Adrenal gland (tissue), 12 donors: ENCODE data around the gene CYP39A1. TPM values are rescaled to one million over a fixed set of nuclear protein-coding genes. Genes with fewer than 3 reads are reported as not detected.

Source experiments
- DNase-seq, 7 donors: peaks; one replicate each; pipeline ENCODE4 v3.0.0-alpha.2; 2019 to 2020
- H3K27ac ChIP-seq, 5 donors: fragments of 200-600 bp; sonication (generic) in 4 of 5; 1 replicate in 3 of 5; 2 replicates in 2 of 5; pipeline versions ENCODE4 v1.5.1 to v1.8.0; 2016 to 2020; ENCODE audit warnings: mild to moderate bottlenecking in 1 of 5
- H3K27me3 ChIP-seq: fragments of 200-600 bp; 2 replicates; pipeline ENCODE4 v1.8.0; 2021
- H3K36me3 ChIP-seq, 2 donors: fragments of 200-600 bp; replicated peaks in 1 of 2; 1 replicate in 1 of 2; 2 replicates in 1 of 2; pipeline versions ENCODE4 v1.5.1 to v1.8.0; 2018 to 2022
- H3K4me1 ChIP-seq, 2 donors: fragments of 200-600 bp; replicated peaks in 1 of 2; 1 replicate in 1 of 2; 2 replicates in 1 of 2; pipeline versions ENCODE4 v1.5.1 to v1.8.0; 2018 to 2021
- H3K4me3 ChIP-seq, 4 donors: fragments of 200-600 bp; sonication (generic) in 3 of 4; one replicate each; pipeline ENCODE4 v1.5.1; 2016 to 2018
- H3K9me3 ChIP-seq, 3 donors: fragments of 200-600 bp; sonication (generic) in 1 of 3; replicated peaks in 1 of 3; 1 replicate in 2 of 3; 2 replicates in 1 of 3; pipeline versions ENCODE4 v1.5.1 to v1.8.0; 2016 to 2021
- POLR2A ChIP-seq, 2 donors: fragments of 450-650 bp; IDR thresholded peaks; one replicate each; pipeline ENCODE4 v1.6.1; 2017; ENCODE audit warnings: antibody characterized with exemption in 2 of 2, mild to moderate bottlenecking in 2 of 2, moderate library complexity in 1 of 2
- WGBS, 4 donors: extraction: QIAGEN DNeasy Blood & Tissue Kit in 2 of 4; methylation state at CpG; one replicate each; pipeline versions ENCODE4 v1.1.5 to v1.1.7; 2013 to 2017; 5-methylcytosine and 5-hydroxymethylcytosine counted together
- intact Hi-C, 2 donors: fragments of 100-400 bp; cut with DNase I; formaldehyde crosslinking; loops; one replicate each; pipeline versions ENCODE4 v1.14.1 to v1.15.0; 2022 to 2023
- polyA plus RNA-seq, 3 donors: library from polyadenylated mRNA; stranded (reverse); fragments of 200-250 nt in 2 of 3; fragments of 350-450 nt in 1 of 3; fragmentation: Illumina TruSeq in 1 of 3; extraction: RNeasy Lipid Tissue Mini Kit (QIAGEN cat#74804) in 1 of 3; gene quantifications; one replicate each; pipeline ENCODE4 v1.2.3, GENCODE V29; 2013 to 2014
- total RNA-seq, 9 donors: library from RNA; depleted of rRNA in 4 of 9; stranded (reverse); fragments of >200 nt in 4 of 9; fragments of 120-200 nt in 1 of 9; fragmentation: NEBNext Ultra II Directional in 1 of 9; extraction: Animal tissue kit (Norgen Biotek cat#: 25700) in 1 of 9; gene quantifications; one replicate each; pipeline versions ENCODE4 v1.1.0 to v1.2.4, GENCODE V29; 2013 to 2023
- TF ChIP-seq, protein P1 (sequence below), 6 experiments: fragments of 450-650 bp in 4 of 6; fragments of 200-600 bp in 2 of 6; sonication (generic) in 1 of 6; IDR thresholded peaks; 1 replicate in 5 of 6; 2 replicates in 1 of 6; pipeline versions ENCODE4 v1.5.1 to v1.8.0; 2016 to 2021; ENCODE audit warnings: antibody characterized with exemption in 6 of 6, mild to moderate bottlenecking in 2 of 6, moderate library complexity in 1 of 6
- donor health status: healthy with polysubstance abuse.
- donor health status: Bipolar disorder and iron deficiency.
- donor health status: DM: yes; HTN: yes; CAD: no.
- donor health status: DM: no; HTN: no; CAD: no.
- donor health status: DM: no; HTN: no; CAD: no.
- donor health status: DM: yes; HTN: yes; CAD: no.

The CYP39A1 gene
- total and polyA plus RNA-seq, 12 donors: 0.63 to 11.3 (median 4.2) TPM

DNA sequence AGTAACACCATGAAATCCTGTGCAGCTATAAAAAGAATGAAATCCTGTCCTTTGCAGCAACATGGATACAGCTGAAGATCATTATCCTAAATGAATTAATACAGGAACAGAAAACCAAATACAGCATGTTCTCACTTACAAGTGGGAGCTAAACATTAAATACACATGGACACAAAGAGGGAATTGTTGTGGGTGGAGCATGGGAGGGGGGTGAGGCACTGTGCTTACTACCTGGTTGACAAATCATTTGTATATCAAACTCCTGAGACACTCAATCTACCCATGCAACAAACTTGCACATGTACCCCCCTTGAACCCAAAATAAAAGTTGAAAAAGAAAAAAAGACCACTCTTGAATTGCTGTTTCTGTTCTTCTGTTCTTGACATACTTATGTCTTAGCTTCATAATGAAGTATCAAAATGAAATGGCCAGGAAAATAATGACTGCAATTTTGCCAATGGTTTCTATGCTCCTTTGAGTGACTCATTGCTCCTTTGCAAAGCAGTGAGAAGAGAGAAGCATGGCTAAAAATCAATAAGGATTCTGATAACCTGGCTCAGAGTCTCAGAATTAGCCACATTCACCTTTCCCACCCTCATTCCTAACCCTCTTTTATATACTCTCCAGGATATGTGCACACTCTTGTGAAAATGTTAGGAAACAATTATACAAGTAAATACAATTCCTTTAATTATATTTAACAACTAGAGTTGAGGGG, 71.0 kb downstream of the CYP39A1 start:
- intact Hi-C loops: no loop called here
- DNase-seq: no peak

DNA sequence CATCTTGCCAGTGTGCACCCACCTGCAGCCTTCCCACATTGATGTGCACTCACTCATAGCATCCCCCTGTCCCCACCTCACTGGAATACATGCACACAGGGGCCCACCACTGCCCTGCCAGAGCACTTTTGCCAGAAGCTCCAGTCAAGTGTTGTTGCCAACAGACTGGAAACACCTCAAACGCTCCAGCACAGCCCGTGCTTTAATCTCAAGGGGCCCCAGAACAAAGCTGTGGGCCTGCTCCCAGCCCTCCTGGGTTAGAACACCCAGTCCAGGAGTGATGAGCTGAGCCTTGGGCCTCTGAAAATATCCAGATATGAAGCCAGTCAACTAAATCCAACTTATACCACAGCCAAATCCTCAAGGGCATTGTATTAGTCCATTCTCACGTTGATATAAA, 77.1 kb downstream of the CYP39A1 start:
- Histone ChIP-seq H3K27me3 (no peaks in the 10 kb centered on the region), H3K4me1 (no peaks in the 10 kb centered on the region), H3K36me3 (no peaks in the 10 kb centered on the region), H3K27ac (no peak overlapping the region), H3K9me3 (peaks cover 0 to 5% (median 0%) of the 10 kb centered on the region in 3 donors), H3K4me3 (no peak overlapping the region)
- no peak for TF ChIP-seq POLR2A (IDR thresholded peaks at IDR 0.05)
- TF ChIP-seq, protein P1, sequence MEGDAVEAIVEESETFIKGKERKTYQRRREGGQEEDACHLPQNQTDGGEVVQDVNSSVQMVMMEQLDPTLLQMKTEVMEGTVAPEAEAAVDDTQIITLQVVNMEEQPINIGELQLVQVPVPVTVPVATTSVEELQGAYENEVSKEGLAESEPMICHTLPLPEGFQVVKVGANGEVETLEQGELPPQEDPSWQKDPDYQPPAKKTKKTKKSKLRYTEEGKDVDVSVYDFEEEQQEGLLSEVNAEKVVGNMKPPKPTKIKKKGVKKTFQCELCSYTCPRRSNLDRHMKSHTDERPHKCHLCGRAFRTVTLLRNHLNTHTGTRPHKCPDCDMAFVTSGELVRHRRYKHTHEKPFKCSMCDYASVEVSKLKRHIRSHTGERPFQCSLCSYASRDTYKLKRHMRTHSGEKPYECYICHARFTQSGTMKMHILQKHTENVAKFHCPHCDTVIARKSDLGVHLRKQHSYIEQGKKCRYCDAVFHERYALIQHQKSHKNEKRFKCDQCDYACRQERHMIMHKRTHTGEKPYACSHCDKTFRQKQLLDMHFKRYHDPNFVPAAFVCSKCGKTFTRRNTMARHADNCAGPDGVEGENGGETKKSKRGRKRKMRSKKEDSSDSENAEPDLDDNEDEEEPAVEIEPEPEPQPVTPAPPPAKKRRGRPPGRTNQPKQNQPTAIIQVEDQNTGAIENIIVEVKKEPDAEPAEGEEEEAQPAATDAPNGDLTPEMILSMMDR (IDR thresholded peaks at IDR 0.05): no peak
- intact Hi-C loops: no loop called here
- DNase-seq: no peak
- 82 to 94% (median 88%) methylated on average over 1 to 3 of the region's 3 CpGs for WGBS, 4 donors

More for the DNA sequence above, 71.0 kb downstream of the CYP39A1 start:
- H3K27ac ChIP-seq: no peak overlapping the region
- H3K27me3 ChIP-seq: no peaks in the 10 kb centered on the region
- no peak for TF ChIP-seq POLR2A (IDR thresholded peaks at IDR 0.05)
- TF ChIP-seq, protein P1 (IDR thresholded peaks at IDR 0.05): no peak
- H3K9me3 ChIP-seq: no peaks in the 10 kb centered on the region
- H3K36me3 ChIP-seq: no peaks in the 10 kb centered on the region
- H3K4me3 ChIP-seq: no peak overlapping the region
- H3K4me1 ChIP-seq: peaks cover 0 to 6% of the 10 kb centered on the region in 2 donors

DNA sequence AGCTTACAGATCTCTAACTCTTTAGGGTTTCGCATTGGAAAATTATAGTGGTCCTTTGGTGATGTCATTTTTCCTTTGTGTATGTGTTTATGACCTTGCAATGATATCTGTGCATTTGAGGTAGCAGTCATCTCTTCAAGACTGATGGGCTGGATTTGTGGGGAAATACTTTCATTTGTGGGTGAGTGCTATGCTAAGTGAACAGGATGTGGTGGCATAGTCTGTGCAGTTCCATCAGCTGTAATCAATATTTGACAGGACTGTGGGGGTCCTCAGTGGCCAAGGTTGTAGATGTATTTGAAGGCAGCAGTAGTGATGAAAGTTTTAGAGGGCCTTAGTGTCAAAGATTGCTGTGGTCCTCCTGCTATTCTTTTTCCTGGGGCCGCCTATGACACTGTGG, 79.5 kb downstream of the CYP39A1 start:
- intact Hi-C loops: no loop called here
- 43 to 84% (median 50%) methylated on average over 1 to 2 of the region's 2 CpGs for WGBS, 4 donors
- DNase-seq: no peak
- Histone ChIP-seq H3K4me3 (no peak overlapping the region), H3K27me3 (no peaks in the 10 kb centered on the region), H3K27ac (no peak overlapping the region), H3K36me3 (no peaks in the 10 kb centered on the region), H3K4me1 (no peaks in the 10 kb centered on the region), H3K9me3 (peaks cover 0 to 5% (median 0%) of the 10 kb centered on the region in 3 donors)
- TF ChIP-seq POLR2A (IDR thresholded peaks at IDR 0.05): no peak
- TF ChIP-seq, protein P1 (IDR thresholded peaks at IDR 0.05): no peak

DNA sequence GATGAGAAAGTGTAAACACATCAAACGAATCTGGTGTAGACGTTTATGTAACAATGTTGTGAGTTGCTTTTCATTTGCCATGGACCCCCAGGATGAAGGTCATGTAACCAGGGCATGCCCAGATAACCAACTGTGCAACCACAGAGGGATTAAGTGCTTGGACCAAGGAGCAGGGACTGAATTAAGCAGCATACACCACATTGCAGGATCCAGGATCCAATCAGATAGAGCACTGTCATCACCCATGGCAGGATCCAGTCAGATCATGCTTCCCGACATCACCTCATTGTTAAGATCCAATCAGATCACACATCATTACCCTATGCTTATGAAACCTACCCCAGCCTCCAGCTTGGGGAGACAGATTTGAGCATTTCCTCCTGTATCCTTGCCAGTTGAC, 87.1 kb downstream of the CYP39A1 start:
- 74 to 84% (median 78%) methylated on average over 3 of the region's 3 CpGs for WGBS, 4 donors

More for the DNA sequence above, 87.1 kb downstream of the CYP39A1 start:
- no peaks in the 10 kb centered on the region for H3K36me3 ChIP-seq
- no peak overlapping the region for H3K4me3 ChIP-seq
- no peaks in the 10 kb centered on the region for H3K4me1 ChIP-seq
- H3K9me3 ChIP-seq: no peaks in the 10 kb centered on the region
- TF ChIP-seq, protein P1 (IDR thresholded peaks at IDR 0.05): no peak
- TF ChIP-seq POLR2A (IDR thresholded peaks at IDR 0.05): no peak
- no peak overlapping the region for H3K27ac ChIP-seq
- no peaks in the 10 kb centered on the region for H3K27me3 ChIP-seq
- intact Hi-C loops: no loop called here
- DNase-seq: no peak
